HepG2 (cell line): Measurements from ENCODE around the gene MXRA7. TPM values are rescaled to one million over a fixed set of nuclear protein-coding genes. Genes with fewer than 3 reads are reported as not detected.

Experiments used
- CCAR2 ChIP-seq: fragments of 200-400 bp; formaldehyde crosslinking; optimal IDR thresholded peaks from 2 replicates; pipeline ENCODE3; 2018; ENCODE audit warnings: low read depth, mild to moderate bottlenecking, low read length, moderate library complexity
- FOXA3 ChIP-seq: IDR thresholded peaks from 2 replicates; pipeline ENCODE4 v1.6.1; 2016; ENCODE audit warnings: missing genetic modification reagents, missing compliant biosample characterization
- HNRNPH1 ChIP-seq: fragments of 200-400 bp; formaldehyde crosslinking; optimal IDR thresholded peaks from 2 replicates; pipeline ENCODE3; 2017; ENCODE audit warnings: mild to moderate bottlenecking, low read depth, low read length
- MAF1 ChIP-seq: sonication (generic); formaldehyde crosslinking; IDR thresholded peaks from 2 replicates; pipeline ENCODE4 v1.5.0; 2020; ENCODE audit warnings: missing genetic modification reagents, borderline replicate concordance
- MEF2D ChIP-seq: sonication (generic); formaldehyde crosslinking; IDR thresholded peaks from 2 replicates; pipeline ENCODE4 v1.5.1; 2020; ENCODE audit warnings: mild to moderate bottlenecking, missing genetic modification reagents
- NFATC3 ChIP-seq: sonication (generic); formaldehyde crosslinking; IDR thresholded peaks from 2 replicates; pipeline ENCODE4 v1.5.1; 2020; ENCODE audit warnings: mild to moderate bottlenecking, missing genetic modification reagents
- NR2C2 ChIP-seq: sonication (generic); formaldehyde crosslinking; IDR thresholded peaks from 2 replicates; pipeline ENCODE4 v1.4.0; 2020; ENCODE audit warnings: missing genetic modification reagents, mild to moderate bottlenecking, moderate library complexity, borderline replicate concordance
- POLR2AphosphoS5 ChIP-seq: IDR thresholded peaks from 2 replicates; pipeline ENCODE4 v1.6.1; 2012; ENCODE audit warnings: low read depth, low read length
- ZNF232 ChIP-seq: sonication (generic); formaldehyde crosslinking; IDR thresholded peaks from 2 replicates; pipeline ENCODE4 v1.4.0; 2020; ENCODE audit warnings: missing genetic modification reagents, borderline replicate concordance
- ZNF235 ChIP-seq: sonication (generic); formaldehyde crosslinking; IDR thresholded peaks from 2 replicates; pipeline ENCODE4 v1.8.1; 2023; ENCODE audit warnings: mild to moderate bottlenecking, missing genetic modification reagents, borderline replicate concordance
- ZNF629 ChIP-seq: sonication (generic); formaldehyde crosslinking; conservative IDR thresholded peaks from 2 replicates; pipeline ENCODE4 v1.5.0; 2020; ENCODE audit warnings: missing genetic modification reagents
- ZNF749 ChIP-seq: sonication (generic); formaldehyde crosslinking; IDR thresholded peaks from 2 replicates; pipeline ENCODE4 v1.8.0; 2022; ENCODE audit warnings: mild to moderate bottlenecking, missing genetic modification reagents, moderate library complexity, borderline replicate concordance
- ZSCAN20 ChIP-seq: sonication (generic); formaldehyde crosslinking; IDR thresholded peaks from 2 replicates; pipeline ENCODE4 v1.4.0; 2020; ENCODE audit warnings: missing genetic modification reagents, mild to moderate bottlenecking, borderline replicate concordance
- polyA plus RNA-seq, 8 experiments: library from polyadenylated mRNA; depleted of rRNA in 3 of 8; stranded (reverse) in 7 of 8; unstranded in 1 of 8; fragments of >200 nt; fragmentation: Illumina TruSeq in 4 of 8; extraction: Trizol in 4 of 8; gene quantifications; 2 replicates each; pipeline versions ENCODE4 v1.2.1 to v1.2.3, GENCODE V29; 2011 to 2016; ENCODE audit warnings: low read depth in 4 of 8, missing spikeins in 1 of 8, mixed read lengths in 1 of 8; ENCODE audit not compliant: insufficient read depth in 1 of 8
- total RNA-seq, 5 experiments: library from RNA; depleted of rRNA; stranded (reverse); fragments of >200 nt; fragmentation: Illumina TruSeq; extraction: Trizol; gene quantifications; 2 replicates each; pipeline ENCODE4 v1.2.3, GENCODE V29; 2016; ENCODE audit warnings: low read depth in 1 of 5
- TF ChIP-seq, protein P1 (sequence below): sonication (generic); formaldehyde crosslinking; IDR thresholded peaks from 2 replicates; pipeline ENCODE4 v1.5.1; 2020; ENCODE audit warnings: missing genetic modification reagents, mild to moderate bottlenecking, borderline replicate concordance
- TF ChIP-seq, protein P2 (sequence below): IDR thresholded peaks from 2 replicates; pipeline ENCODE4 v1.4.0; 2020; ENCODE audit warnings: mild to moderate bottlenecking, missing genetic modification reagents
- TF ChIP-seq, protein P3 (sequence below): sonication (generic); formaldehyde crosslinking; IDR thresholded peaks from 2 replicates; pipeline ENCODE4 v1.4.0; 2020; ENCODE audit warnings: missing genetic modification reagents

Gene MXRA7
- total and polyA plus RNA-seq, 2 of the 13 experiments (the other 11 are each of a cell fraction or from before 2014, with no cell fraction given), result 44.8 to 112 TPM

DNA sequence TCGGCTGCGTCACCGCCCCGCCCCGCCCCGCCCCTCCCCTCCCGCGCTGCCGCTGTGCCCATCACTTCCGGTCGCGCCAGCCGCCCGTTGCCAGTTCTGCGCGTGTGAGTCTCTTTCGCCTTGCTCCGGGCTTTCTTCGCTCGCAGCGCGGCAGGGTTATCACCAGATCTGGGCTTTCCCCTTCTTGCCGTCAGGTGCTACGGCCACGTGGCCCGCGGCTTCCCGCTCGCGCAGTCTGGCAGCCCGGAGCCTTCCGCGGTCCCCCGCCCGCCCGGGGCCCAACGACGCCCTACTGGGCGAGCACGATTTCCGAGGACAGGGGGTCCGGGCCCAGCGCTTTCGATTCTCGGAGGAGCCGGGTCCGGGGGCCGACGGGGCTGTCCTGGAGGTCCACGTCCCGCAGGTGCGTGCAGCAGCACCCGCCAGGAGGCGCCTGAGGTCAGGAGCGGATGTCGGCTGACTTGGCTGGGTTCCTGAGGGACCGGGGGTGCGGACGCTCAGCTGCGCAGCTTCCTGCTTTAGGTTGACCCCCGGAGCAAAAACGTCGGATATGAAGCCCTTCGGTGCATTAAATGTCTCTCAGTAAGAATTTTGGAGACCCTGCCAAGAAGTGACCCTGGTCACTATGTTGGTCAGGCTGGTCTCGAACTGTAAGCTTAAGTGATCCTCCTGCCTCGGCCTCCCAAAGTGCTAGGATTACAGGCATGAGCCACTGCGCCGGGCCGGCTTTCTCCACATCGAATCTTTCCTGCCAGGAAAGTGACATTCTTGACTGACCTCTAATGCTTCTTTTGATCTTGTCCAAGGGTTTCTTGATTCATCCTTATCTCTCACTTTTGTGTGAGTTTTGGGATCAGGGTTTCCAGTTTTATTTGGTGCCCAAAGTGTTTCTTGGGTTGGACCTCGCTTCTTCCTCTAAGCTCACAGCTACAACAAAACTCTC lies 16.3 kb upstream of the MXRA7 start, which contains the start of gene METTL23 (continued):
- TF ChIP-seq, protein P1, sequence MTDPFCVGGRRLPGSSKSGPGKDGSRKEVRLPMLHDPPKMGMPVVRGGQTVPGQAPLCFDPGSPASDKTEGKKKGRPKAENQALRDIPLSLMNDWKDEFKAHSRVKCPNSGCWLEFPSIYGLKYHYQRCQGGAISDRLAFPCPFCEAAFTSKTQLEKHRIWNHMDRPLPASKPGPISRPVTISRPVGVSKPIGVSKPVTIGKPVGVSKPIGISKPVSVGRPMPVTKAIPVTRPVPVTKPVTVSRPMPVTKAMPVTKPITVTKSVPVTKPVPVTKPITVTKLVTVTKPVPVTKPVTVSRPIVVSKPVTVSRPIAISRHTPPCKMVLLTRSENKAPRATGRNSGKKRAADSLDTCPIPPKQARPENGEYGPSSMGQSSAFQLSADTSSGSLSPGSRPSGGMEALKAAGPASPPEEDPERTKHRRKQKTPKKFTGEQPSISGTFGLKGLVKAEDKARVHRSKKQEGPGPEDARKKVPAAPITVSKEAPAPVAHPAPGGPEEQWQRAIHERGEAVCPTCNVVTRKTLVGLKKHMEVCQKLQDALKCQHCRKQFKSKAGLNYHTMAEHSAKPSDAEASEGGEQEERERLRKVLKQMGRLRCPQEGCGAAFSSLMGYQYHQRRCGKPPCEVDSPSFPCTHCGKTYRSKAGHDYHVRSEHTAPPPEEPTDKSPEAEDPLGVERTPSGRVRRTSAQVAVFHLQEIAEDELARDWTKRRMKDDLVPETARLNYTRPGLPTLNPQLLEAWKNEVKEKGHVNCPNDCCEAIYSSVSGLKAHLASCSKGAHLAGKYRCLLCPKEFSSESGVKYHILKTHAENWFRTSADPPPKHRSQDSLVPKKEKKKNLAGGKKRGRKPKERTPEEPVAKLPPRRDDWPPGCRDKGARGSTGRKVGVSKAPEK (CRISPR knock-in tag), result no peak; the same call in 1 of the 2 replicates
- TF ChIP-seq POLR2AphosphoS5 (peak; percentile 97), FOXA3 (CRISPR knock-in tag) (no peak), ZNF235 (peak; percentile 4; the same call in 1 of the 2 replicates), ZSCAN20 (CRISPR knock-in tag) (no peak), MEF2D (no peak), ZNF232 (CRISPR knock-in tag) (no peak), NR2C2 (peak; percentile 57; the same call in 1 of the 2 replicates), CCAR2 (no peak), ZNF749 (CRISPR knock-in tag) (0 out of 2 replicates have a peak, but pooled peaks have one; percentile 26), HNRNPH1 (no peak), NFATC3 (CRISPR knock-in tag) (no peak), ZNF629 (CRISPR knock-in tag) (no peak), MAF1 (CRISPR knock-in tag) (no peak)
- TF ChIP-seq, protein P2, sequence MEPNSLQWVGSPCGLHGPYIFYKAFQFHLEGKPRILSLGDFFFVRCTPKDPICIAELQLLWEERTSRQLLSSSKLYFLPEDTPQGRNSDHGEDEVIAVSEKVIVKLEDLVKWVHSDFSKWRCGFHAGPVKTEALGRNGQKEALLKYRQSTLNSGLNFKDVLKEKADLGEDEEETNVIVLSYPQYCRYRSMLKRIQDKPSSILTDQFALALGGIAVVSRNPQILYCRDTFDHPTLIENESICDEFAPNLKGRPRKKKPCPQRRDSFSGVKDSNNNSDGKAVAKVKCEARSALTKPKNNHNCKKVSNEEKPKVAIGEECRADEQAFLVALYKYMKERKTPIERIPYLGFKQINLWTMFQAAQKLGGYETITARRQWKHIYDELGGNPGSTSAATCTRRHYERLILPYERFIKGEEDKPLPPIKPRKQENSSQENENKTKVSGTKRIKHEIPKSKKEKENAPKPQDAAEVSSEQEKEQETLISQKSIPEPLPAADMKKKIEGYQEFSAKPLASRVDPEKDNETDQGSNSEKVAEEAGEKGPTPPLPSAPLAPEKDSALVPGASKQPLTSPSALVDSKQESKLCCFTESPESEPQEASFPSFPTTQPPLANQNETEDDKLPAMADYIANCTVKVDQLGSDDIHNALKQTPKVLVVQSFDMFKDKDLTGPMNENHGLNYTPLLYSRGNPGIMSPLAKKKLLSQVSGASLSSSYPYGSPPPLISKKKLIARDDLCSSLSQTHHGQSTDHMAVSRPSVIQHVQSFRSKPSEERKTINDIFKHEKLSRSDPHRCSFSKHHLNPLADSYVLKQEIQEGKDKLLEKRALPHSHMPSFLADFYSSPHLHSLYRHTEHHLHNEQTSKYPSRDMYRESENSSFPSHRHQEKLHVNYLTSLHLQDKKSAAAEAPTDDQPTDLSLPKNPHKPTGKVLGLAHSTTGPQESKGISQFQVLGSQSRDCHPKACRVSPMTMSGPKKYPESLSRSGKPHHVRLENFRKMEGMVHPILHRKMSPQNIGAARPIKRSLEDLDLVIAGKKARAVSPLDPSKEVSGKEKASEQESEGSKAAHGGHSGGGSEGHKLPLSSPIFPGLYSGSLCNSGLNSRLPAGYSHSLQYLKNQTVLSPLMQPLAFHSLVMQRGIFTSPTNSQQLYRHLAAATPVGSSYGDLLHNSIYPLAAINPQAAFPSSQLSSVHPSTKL (CRISPR knock-in tag), result no peak
- TF ChIP-seq, protein P3, sequence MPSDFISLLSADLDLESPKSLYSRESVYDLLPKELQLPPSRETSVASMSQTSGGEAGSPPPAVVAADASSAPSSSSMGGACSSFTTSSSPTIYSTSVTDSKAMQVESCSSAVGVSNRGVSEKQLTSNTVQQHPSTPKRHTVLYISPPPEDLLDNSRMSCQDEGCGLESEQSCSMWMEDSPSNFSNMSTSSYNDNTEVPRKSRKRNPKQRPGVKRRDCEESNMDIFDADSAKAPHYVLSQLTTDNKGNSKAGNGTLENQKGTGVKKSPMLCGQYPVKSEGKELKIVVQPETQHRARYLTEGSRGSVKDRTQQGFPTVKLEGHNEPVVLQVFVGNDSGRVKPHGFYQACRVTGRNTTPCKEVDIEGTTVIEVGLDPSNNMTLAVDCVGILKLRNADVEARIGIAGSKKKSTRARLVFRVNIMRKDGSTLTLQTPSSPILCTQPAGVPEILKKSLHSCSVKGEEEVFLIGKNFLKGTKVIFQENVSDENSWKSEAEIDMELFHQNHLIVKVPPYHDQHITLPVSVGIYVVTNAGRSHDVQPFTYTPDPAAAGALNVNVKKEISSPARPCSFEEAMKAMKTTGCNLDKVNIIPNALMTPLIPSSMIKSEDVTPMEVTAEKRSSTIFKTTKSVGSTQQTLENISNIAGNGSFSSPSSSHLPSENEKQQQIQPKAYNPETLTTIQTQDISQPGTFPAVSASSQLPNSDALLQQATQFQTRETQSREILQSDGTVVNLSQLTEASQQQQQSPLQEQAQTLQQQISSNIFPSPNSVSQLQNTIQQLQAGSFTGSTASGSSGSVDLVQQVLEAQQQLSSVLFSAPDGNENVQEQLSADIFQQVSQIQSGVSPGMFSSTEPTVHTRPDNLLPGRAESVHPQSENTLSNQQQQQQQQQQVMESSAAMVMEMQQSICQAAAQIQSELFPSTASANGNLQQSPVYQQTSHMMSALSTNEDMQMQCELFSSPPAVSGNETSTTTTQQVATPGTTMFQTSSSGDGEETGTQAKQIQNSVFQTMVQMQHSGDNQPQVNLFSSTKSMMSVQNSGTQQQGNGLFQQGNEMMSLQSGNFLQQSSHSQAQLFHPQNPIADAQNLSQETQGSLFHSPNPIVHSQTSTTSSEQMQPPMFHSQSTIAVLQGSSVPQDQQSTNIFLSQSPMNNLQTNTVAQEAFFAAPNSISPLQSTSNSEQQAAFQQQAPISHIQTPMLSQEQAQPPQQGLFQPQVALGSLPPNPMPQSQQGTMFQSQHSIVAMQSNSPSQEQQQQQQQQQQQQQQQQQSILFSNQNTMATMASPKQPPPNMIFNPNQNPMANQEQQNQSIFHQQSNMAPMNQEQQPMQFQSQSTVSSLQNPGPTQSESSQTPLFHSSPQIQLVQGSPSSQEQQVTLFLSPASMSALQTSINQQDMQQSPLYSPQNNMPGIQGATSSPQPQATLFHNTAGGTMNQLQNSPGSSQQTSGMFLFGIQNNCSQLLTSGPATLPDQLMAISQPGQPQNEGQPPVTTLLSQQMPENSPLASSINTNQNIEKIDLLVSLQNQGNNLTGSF (CRISPR knock-in tag), result no peak
